HL-60/S4 treated with retinoic acid at 250 ng/mL for 4 days and 3 days (cell line): Measurements from ENCODE around the gene TMEM233.

Source experiments
- in situ Hi-C: fragments of 300-500 bp; cut with MboI; formaldehyde crosslinking; loops from 2 replicates; pipeline ENCODE4 v1.7.0; 2022; ENCODE audit warnings: low sequenced_read_pairs

TMEM233 gene

GRCh38 chr12:119593578-119594398, at the start of gene TMEM233:
Gene TMEM233, plus strand, starts transcription at chr12:119593774. Its CDS starts 75 bp downstream, at chr12:119593849.
- in situ Hi-C loops: no loop called here

- in situ Hi-C loops: no loop called here
Observed at GRCh38 chr12:119544765-119545625, 48.6 kb upstream of the TMEM233 start.

- in situ Hi-C loops: no loop called here
Observed at GRCh38 chr12:119546340-119546739, 47.2 kb upstream of the TMEM233 start.

GRCh38 chr12:119547001-119547400, 46.6 kb upstream of the TMEM233 start:
- in situ Hi-C loops: no loop called here

GRCh38 chr12:119556854-119557253, 36.7 kb upstream of the TMEM233 start:
- in situ Hi-C loops: no loop called here

- in situ Hi-C loops: no loop called here
Observed at GRCh38 chr12:119565404-119565803, 28.2 kb upstream of the TMEM233 start.

GRCh38 chr12:119570771-119571170, 22.8 kb upstream of the TMEM233 start:
- in situ Hi-C loops: no loop called here

GRCh38 chr12:119573086-119573485, 20.5 kb upstream of the TMEM233 start:
- in situ Hi-C loops: no loop called here

GRCh38 chr12:119574255-119574654, 19.3 kb upstream of the TMEM233 start:
- in situ Hi-C loops: no loop called here

- in situ Hi-C loops: no loop called here
Observed at GRCh38 chr12:119576118-119576810, 17.3 kb upstream of the TMEM233 start.

GRCh38 chr12:119576915-119577314, 16.7 kb upstream of the TMEM233 start:
- in situ Hi-C loops: no loop called here

GRCh38 chr12:119578112-119578511, 15.5 kb upstream of the TMEM233 start:
- in situ Hi-C loops: no loop called here

- in situ Hi-C loops: no loop called here
Observed at GRCh38 chr12:119589097-119589496, 4.5 kb upstream of the TMEM233 start.

GRCh38 chr12:119589634-119590033, 3.9 kb upstream of the TMEM233 start:
- in situ Hi-C loops: no loop called here

GRCh38 chr12:119592232-119592631, 1.3 kb upstream of the TMEM233 start:
- in situ Hi-C loops: no loop called here

- in situ Hi-C loops: no loop called here
Observed at GRCh38 chr12:119594399-119594730, 791 bp downstream of the TMEM233 start.

- in situ Hi-C loops: no loop called here
Observed at GRCh38 chr12:119594772-119595445, 1.3 kb downstream of the TMEM233 start.

GRCh38 chr12:119598159-119598558, 4.6 kb downstream of the TMEM233 start:
- in situ Hi-C loops: no loop called here

GRCh38 chr12:119601877-119602733, 8.5 kb downstream of the TMEM233 start:
- in situ Hi-C loops: no loop called here

- in situ Hi-C loops: no loop called here
Observed at GRCh38 chr12:119602734-119603094, 9.1 kb downstream of the TMEM233 start.
